ENCODE data around the gene HSF2BP. TPM values are rescaled to one million over a fixed set of nuclear protein-coding genes. Genes with fewer than 3 reads are reported as not detected.

HSF2BP gene
- total RNA-seq, 4 donors from 2014 or later: 0.40 to 2.4 (median 1.2) TPM

DNA sequence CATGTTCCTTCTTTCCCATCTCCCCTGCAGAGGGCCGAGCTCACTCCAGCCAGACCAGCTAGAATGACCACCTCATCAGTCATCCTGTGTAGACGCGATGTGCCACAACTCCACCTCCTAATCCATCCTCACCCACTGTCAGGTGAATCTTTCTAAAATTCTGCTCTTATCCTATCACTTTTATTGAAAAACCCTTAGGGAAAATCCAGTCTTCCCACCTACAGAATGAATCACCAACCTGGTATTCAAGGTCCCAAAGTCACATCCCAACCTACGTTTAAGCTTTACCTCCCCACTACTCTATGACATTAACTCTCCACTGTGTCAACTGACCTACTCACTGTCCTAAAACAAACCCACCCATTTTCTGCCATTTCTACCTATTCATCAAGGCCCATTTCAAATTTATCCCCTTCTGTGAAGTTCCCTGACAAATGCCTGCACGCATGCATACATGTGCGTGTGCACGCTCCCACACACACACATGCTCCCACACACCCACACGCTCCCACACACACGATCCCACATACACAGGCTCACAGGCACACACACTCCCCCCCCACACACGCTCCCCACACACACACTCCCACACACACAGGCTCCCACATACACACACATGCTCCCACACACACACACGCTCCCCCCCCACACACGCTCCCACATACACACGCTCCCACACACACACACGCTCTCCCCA is 27.7 kb downstream of the HSF2BP start:
- peaks cover 0 to 4% of the 10 kb centered on the region in 2 donors for H3K36me3 ChIP-seq
- TF ChIP-seq EP300 (IDR thresholded peaks at IDR 0.05) (no peak), POLR2A (IDR thresholded peaks at IDR 0.05) (no peak), POLR2AphosphoS5 (IDR thresholded peaks at IDR 0.05) (no peak)
- TF ChIP-seq, protein P1, sequence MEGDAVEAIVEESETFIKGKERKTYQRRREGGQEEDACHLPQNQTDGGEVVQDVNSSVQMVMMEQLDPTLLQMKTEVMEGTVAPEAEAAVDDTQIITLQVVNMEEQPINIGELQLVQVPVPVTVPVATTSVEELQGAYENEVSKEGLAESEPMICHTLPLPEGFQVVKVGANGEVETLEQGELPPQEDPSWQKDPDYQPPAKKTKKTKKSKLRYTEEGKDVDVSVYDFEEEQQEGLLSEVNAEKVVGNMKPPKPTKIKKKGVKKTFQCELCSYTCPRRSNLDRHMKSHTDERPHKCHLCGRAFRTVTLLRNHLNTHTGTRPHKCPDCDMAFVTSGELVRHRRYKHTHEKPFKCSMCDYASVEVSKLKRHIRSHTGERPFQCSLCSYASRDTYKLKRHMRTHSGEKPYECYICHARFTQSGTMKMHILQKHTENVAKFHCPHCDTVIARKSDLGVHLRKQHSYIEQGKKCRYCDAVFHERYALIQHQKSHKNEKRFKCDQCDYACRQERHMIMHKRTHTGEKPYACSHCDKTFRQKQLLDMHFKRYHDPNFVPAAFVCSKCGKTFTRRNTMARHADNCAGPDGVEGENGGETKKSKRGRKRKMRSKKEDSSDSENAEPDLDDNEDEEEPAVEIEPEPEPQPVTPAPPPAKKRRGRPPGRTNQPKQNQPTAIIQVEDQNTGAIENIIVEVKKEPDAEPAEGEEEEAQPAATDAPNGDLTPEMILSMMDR (IDR thresholded peaks at IDR 0.05): no peak
- H3K4me3 ChIP-seq: no peak overlapping the region
- no peak for ATAC-seq
- 82 to 92% methylated on average over 7 to 9 of the region's 14 CpGs for WGBS, 2 donors (ENCODE audit: low coverage in 1 of 2)
- no peaks in the 10 kb centered on the region for H3K27me3 ChIP-seq
- no peak overlapping the region for H3K27ac ChIP-seq
- H3K9me3 ChIP-seq: peaks cover 0 to 15% (median 0%) of the 10 kb centered on the region in 3 donors
- no peaks in the 10 kb centered on the region for H3K4me1 ChIP-seq

DNA sequence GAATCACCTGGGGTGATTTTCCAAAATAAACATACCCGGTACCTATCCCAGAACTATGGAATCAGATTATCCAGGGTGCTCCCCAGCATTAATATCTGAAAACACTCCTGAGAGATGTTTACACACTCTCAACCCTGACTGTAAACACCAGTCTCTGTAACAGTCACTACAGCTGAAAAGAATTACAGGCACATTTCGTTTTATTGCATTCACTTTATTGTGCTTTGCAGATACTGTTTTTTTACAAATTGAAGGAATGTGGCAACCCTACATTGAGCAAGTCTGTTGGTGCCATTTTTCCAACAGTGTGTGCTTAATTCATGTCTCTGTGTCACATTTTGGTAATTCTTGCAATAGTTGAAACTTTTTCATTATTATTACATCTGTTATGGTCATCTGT is 31.8 kb downstream of the HSF2BP start:
- Histone ChIP-seq H3K27ac (no peak overlapping the region), H3K9me3 (peaks cover 0 to 15% (median 0%) of the 10 kb centered on the region in 3 donors), H3K27me3 (no peaks in the 10 kb centered on the region), H3K36me3 (peaks cover 0 to 4% of the 10 kb centered on the region in 2 donors), H3K4me1 (no peaks in the 10 kb centered on the region), H3K4me3 (no peak overlapping the region)
- TF ChIP-seq POLR2AphosphoS5 (IDR thresholded peaks at IDR 0.05) (no peak), EP300 (IDR thresholded peaks at IDR 0.05) (no peak), POLR2A (IDR thresholded peaks at IDR 0.05) (no peak)
- TF ChIP-seq, protein P1 (IDR thresholded peaks at IDR 0.05): no peak
- WGBS, 2 donors (ENCODE audit: low coverage in 1 of 2): 87 to 88% methylated on average over 1 to 2 of the region's 2 CpGs
- no peak for ATAC-seq

DNA sequence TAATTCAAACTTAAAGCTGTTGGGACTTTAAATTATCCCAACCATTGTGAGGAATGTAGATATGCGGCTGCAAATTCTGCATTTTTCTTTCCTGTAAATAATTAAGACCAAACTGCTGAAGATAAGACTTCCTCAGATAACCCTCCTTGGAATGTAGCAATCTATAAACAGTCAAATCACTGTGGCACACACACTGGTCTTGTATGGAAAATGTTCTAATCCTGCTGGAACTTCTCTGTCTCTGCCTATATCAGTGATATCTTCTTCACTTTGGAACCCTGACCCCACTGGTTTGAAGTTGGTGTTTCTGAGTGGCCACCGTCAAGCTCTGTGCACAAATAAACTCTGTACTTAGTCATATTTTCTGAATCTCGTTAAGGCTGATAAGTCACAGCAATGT is 32.9 kb downstream of the HSF2BP start:
- no peaks in the 10 kb centered on the region for H3K27me3 ChIP-seq
- no peak for ATAC-seq
- 42 to 62% methylated on average over 3 of the region's 3 CpGs for WGBS, 2 donors (ENCODE audit: low coverage in 1 of 2)
- peaks cover 0 to 4% of the 10 kb centered on the region in 2 donors for H3K36me3 ChIP-seq
- TF ChIP-seq, protein P1 (IDR thresholded peaks at IDR 0.05): no peak
- no peak for TF ChIP-seq EP300 (IDR thresholded peaks at IDR 0.05)
- TF ChIP-seq POLR2AphosphoS5 (IDR thresholded peaks at IDR 0.05): no peak
- no peak for TF ChIP-seq POLR2A (IDR thresholded peaks at IDR 0.05)
- H3K27ac ChIP-seq: no peak overlapping the region
- H3K9me3 ChIP-seq: peaks cover 0 to 15% (median 0%) of the 10 kb centered on the region in 3 donors
- H3K4me1 ChIP-seq: no peaks in the 10 kb centered on the region
- H3K4me3 ChIP-seq: no peak overlapping the region

DNA sequence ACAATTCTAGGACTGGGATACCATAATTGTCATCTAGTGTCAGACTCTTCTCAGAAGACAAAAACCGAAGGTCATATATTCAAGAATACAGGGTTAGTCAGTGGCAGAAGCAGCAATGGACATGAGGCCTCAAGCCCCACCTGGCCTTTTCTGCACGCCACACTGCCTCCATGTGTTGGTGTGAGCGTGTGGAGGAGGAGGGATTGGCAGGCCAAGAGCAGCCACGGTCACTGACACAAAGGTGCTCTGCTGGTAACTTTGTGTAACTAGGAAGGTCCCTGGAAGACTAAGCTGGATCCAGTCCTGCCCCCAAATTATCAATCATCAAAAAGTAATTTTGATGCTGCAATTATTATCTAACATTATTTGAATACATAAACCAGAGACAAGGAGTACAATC is 34.9 kb downstream of the HSF2BP start:
- peaks cover 0 to 4% of the 10 kb centered on the region in 2 donors for H3K36me3 ChIP-seq
- no peak overlapping the region for H3K4me3 ChIP-seq
- H3K4me1 ChIP-seq: no peaks in the 10 kb centered on the region
- TF ChIP-seq POLR2AphosphoS5 (IDR thresholded peaks at IDR 0.05) (no peak), POLR2A (IDR thresholded peaks at IDR 0.05) (no peak), EP300 (IDR thresholded peaks at IDR 0.05) (no peak)
- TF ChIP-seq, protein P1 (IDR thresholded peaks at IDR 0.05): no peak
- H3K9me3 ChIP-seq: peaks cover 0 to 29% (median 0%) of the 10 kb centered on the region in 3 donors
- no peaks in the 10 kb centered on the region for H3K27me3 ChIP-seq
- ATAC-seq: no peak
- WGBS, 2 donors (ENCODE audit: low coverage in 1 of 2): 79 to 90% methylated on average over 4 of the region's 4 CpGs
- no peak overlapping the region for H3K27ac ChIP-seq

DNA sequence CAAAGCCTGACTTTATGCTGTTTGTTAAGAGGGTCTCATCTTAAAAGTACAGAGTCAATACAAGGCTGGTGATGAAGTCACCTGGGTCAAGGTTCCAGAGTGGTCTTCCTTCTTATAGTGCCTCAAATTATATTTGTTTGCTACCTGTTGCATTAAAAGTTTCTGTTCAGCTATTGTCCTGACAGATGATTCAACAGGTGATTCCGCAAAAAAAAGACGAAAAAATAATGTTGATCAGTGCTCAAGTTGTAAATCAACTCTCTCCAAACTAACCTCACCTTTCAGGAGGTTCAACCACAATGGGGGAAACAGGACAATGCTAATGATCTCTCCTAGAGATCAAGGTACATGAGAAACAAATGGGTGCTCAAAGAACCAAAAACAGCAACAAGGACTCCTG is 35.7 kb downstream of the HSF2BP start:
- no peaks in the 10 kb centered on the region for H3K4me1 ChIP-seq
- H3K27me3 ChIP-seq: no peaks in the 10 kb centered on the region
- peaks cover 0 to 3% of the 10 kb centered on the region in 2 donors for H3K36me3 ChIP-seq
- H3K9me3 ChIP-seq: peaks cover 0 to 21% (median 0%) of the 10 kb centered on the region in 3 donors
- 83 to 100% methylated on average over 1 to 2 of the region's 2 CpGs for WGBS, 2 donors (ENCODE audit: low coverage in 1 of 2)
- ATAC-seq: no peak
- H3K27ac ChIP-seq: no peak overlapping the region
- no peak overlapping the region for H3K4me3 ChIP-seq
- TF ChIP-seq, protein P1 (IDR thresholded peaks at IDR 0.05): no peak
- no peak for TF ChIP-seq POLR2A (IDR thresholded peaks at IDR 0.05)
- TF ChIP-seq EP300 (IDR thresholded peaks at IDR 0.05): no peak
- TF ChIP-seq POLR2AphosphoS5 (IDR thresholded peaks at IDR 0.05): no peak

All from gastroesophageal sphincter (tissue), 4 donors.